ENCODE measurements around the gene SLC25A19.

- TF ChIP-seq CTCF (conservative IDR thresholded peaks at IDR 0.05 in 1 of 2, IDR thresholded peaks at IDR 0.05 in 1 of 2; ENCODE audit: extremely low read depth in 1 of 2, insufficient read depth in 1 of 2, low read depth in 1 of 2, low read length in 2 of 2) (no peak), EZH2 (IDR thresholded peaks at IDR 0.05; ENCODE audit: borderline replicate concordance, low read length) (no peak)
Measured at GRCh38 chr17:75270966-75271232, 18.3 kb downstream of the SLC25A19 start, which contains the start of gene MIF4GD.
